ENCODE data around the gene BCAT1. TPM values are rescaled to one million over a fixed set of nuclear protein-coding genes. Genes with fewer than 3 reads are reported as not detected.
"Not testable (repeated sequence)": the region's sequence is repeated elsewhere in the genome, so short reads cannot be mapped to it uniquely, and the experiment has no call there.

The BCAT1 gene
- total RNA-seq, 3 donors from 2014 or later (not counting 1 experiment from before 2014, with no cell fraction given), result 0.61 to 4.4 (median 1.3) TPM

- H3K36me3 ChIP-seq (ENCODE audit: control insufficient read depth, insufficient read depth, low read length), result no peaks in the 10 kb centered on the region
- no peaks in the 10 kb centered on the region for H3K27me3 ChIP-seq (ENCODE audit: control insufficient read depth, insufficient read depth, low read length)
- Mint-ChIP-seq H3K27me3 (ENCODE audit: low read depth in 2 of 2) (peaks cover 3 to 6% of the 10 kb centered on the region in 2 donors), H3K4me3 (no peak overlapping the region), H3K36me3 (no peaks in the 10 kb centered on the region), H3K9me3 (no peaks in the 10 kb centered on the region), H3K27ac (no peak overlapping the region), H3K4me1 (no peaks in the 10 kb centered on the region)
- WGBS (ENCODE audit: insufficient coverage), result 97% methylated on average over 2 of the region's 3 CpGs
- intact Hi-C loops (cut with micrococcal nuclease), result no loop called here
- no peaks in the 10 kb centered on the region for H3K9me3 ChIP-seq (ENCODE audit: control insufficient read depth, insufficient read depth, low read length)
- H3K27ac ChIP-seq (ENCODE audit: low read length), result no peak overlapping the region
- DNase-seq, result no peak
- no peak for ATAC-seq
- no peak overlapping the region for H3K4me3 ChIP-seq (ENCODE audit: low read length)
- TF ChIP-seq, protein P1, sequence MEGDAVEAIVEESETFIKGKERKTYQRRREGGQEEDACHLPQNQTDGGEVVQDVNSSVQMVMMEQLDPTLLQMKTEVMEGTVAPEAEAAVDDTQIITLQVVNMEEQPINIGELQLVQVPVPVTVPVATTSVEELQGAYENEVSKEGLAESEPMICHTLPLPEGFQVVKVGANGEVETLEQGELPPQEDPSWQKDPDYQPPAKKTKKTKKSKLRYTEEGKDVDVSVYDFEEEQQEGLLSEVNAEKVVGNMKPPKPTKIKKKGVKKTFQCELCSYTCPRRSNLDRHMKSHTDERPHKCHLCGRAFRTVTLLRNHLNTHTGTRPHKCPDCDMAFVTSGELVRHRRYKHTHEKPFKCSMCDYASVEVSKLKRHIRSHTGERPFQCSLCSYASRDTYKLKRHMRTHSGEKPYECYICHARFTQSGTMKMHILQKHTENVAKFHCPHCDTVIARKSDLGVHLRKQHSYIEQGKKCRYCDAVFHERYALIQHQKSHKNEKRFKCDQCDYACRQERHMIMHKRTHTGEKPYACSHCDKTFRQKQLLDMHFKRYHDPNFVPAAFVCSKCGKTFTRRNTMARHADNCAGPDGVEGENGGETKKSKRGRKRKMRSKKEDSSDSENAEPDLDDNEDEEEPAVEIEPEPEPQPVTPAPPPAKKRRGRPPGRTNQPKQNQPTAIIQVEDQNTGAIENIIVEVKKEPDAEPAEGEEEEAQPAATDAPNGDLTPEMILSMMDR (IDR thresholded peaks at IDR 0.05), result no peak
- no peaks in the 10 kb centered on the region for H3K4me1 ChIP-seq (ENCODE audit: control insufficient read depth, insufficient read depth, low read length)
Measured at GRCh38 chr12:24913953-24914352, 34.9 kb downstream of the BCAT1 start.

- H3K27me3 ChIP-seq (ENCODE audit: control insufficient read depth, insufficient read depth, low read length), result no peaks in the 10 kb centered on the region
- TF ChIP-seq, protein P1 (IDR thresholded peaks at IDR 0.05), result no peak
- H3K4me1 Mint-ChIP-seq, result no peaks in the 10 kb centered on the region
- H3K9me3 Mint-ChIP-seq, result no peaks in the 10 kb centered on the region
- H3K36me3 Mint-ChIP-seq, result no peaks in the 10 kb centered on the region
- no peak overlapping the region for H3K27ac ChIP-seq (ENCODE audit: low read length)
- DNase-seq (no peak), ATAC-seq (no peak)
- no peak overlapping the region for H3K4me3 ChIP-seq (ENCODE audit: low read length)
- no peaks in the 10 kb centered on the region for H3K4me1 ChIP-seq (ENCODE audit: control insufficient read depth, insufficient read depth, low read length)
- intact Hi-C loops (cut with micrococcal nuclease), result no loop called here
- WGBS (ENCODE audit: insufficient coverage), result 73% methylated on average over 2 of the region's 3 CpGs
- no peak overlapping the region for H3K27ac Mint-ChIP-seq
- no peak overlapping the region for H3K4me3 Mint-ChIP-seq
- peaks cover 3 to 6% of the 10 kb centered on the region in 2 donors for H3K27me3 Mint-ChIP-seq (ENCODE audit: low read depth in 2 of 2)
- no peaks in the 10 kb centered on the region for H3K36me3 ChIP-seq (ENCODE audit: control insufficient read depth, insufficient read depth, low read length)
- H3K9me3 ChIP-seq (ENCODE audit: control insufficient read depth, insufficient read depth, low read length), result no peaks in the 10 kb centered on the region
Measured at GRCh38 chr12:24913130-24913529, 35.8 kb downstream of the BCAT1 start.

DNA sequence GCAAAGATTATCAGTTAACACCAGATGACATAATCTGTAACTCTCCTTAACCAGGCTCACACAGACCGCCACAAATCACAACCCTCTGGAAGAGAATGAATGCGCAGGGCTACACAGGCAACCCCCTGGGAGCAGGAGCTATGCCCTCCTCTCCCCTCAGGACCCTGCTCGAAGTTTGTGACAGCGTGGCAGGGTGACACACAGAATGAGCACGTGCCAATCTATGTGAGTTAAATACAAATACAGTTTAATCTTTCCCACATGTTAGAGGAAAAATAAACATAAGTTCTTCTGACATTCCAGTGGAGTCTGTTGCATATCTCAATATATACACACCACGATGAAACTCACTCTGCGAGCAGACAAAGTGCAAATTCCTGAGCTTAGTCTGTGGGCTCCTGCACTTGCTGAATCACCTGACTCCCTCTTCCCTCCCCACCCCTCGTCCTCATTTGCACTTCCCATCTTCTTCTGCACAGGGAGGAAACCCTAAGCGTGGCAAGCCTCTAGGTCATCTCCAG is 37.6 kb downstream of the BCAT1 start:
- no peak overlapping the region for H3K27ac Mint-ChIP-seq
- no peaks in the 10 kb centered on the region for H3K36me3 Mint-ChIP-seq

DNA sequence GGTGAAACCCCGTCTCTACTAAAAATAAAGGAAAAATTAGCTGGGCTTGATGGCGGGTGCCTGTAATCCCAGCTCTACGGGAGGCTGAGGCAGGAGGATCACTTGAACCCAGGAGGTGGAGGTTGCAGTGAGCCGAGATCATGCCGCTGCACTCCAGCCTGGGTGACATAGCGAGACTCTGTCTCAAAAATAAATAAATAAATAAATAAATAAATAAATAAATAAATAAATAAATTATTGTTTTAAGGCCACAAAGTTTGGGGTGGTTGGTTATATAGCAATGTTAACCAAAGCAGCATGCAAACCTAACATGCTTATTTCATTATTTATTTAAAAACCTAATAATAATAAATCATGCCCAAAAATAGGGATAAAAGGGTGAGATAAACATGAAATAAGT is 38.7 kb downstream of the BCAT1 start:
- H3K27ac Mint-ChIP-seq; H3K4me1 ChIP-seq (ENCODE audit: control insufficient read depth, insufficient read depth, low read length); H3K9me3 Mint-ChIP-seq; H3K4me3 ChIP-seq (ENCODE audit: low read length); H3K27me3 ChIP-seq (ENCODE audit: control insufficient read depth, insufficient read depth, low read length); H3K27ac ChIP-seq (ENCODE audit: low read length); H3K27me3 Mint-ChIP-seq (ENCODE audit: low read depth in 2 of 2); H3K4me1 Mint-ChIP-seq; ATAC-seq; DNase-seq; H3K9me3 ChIP-seq (ENCODE audit: control insufficient read depth, insufficient read depth, low read length); H3K36me3 Mint-ChIP-seq; H3K4me3 Mint-ChIP-seq; intact Hi-C loops (cut with micrococcal nuclease); H3K36me3 ChIP-seq (ENCODE audit: control insufficient read depth, insufficient read depth, low read length): not testable (repeated sequence)
- WGBS (ENCODE audit: insufficient coverage), result 100% methylated on average over 3 of the region's 6 CpGs

More for the DNA sequence above, 37.6 kb downstream of the BCAT1 start:
- H3K4me1 Mint-ChIP-seq, result no peaks in the 10 kb centered on the region
- Histone ChIP-seq H3K36me3 (ENCODE audit: control insufficient read depth, insufficient read depth, low read length) (no peaks in the 10 kb centered on the region), H3K27ac (ENCODE audit: low read length) (no peak overlapping the region), H3K27me3 (ENCODE audit: control insufficient read depth, insufficient read depth, low read length) (no peaks in the 10 kb centered on the region), H3K4me3 (ENCODE audit: low read length) (no peak overlapping the region), H3K9me3 (ENCODE audit: control insufficient read depth, insufficient read depth, low read length) (no peaks in the 10 kb centered on the region), H3K4me1 (ENCODE audit: control insufficient read depth, insufficient read depth, low read length) (no peaks in the 10 kb centered on the region)
- H3K4me3 Mint-ChIP-seq, result no peak overlapping the region
- 61% methylated on average over 9 of the region's 9 CpGs for WGBS (ENCODE audit: insufficient coverage)
- DNase-seq (no peak), ATAC-seq (no peak)
- peaks cover 3 to 6% of the 10 kb centered on the region in 2 donors for H3K27me3 Mint-ChIP-seq (ENCODE audit: low read depth in 2 of 2)
- no peaks in the 10 kb centered on the region for H3K9me3 Mint-ChIP-seq
- TF ChIP-seq, protein P1 (IDR thresholded peaks at IDR 0.05), result no peak
- intact Hi-C loops (cut with micrococcal nuclease), result no loop called here

All from natural killer cell (primary cell).